ENCODE measurements around the gene GPR31.

GPR31 gene

GRCh38 chr6:167139761-167140160 lies 18.0 kb downstream of the GPR31 start:
- no peak for DNase-seq (ENCODE audit: low read depth in 2 of 2)

- DNase-seq (ENCODE audit: low read depth in 2 of 2), result no peak
Measured at GRCh38 chr6:167137881-167138280, 19.9 kb downstream of the GPR31 start.

DNA sequence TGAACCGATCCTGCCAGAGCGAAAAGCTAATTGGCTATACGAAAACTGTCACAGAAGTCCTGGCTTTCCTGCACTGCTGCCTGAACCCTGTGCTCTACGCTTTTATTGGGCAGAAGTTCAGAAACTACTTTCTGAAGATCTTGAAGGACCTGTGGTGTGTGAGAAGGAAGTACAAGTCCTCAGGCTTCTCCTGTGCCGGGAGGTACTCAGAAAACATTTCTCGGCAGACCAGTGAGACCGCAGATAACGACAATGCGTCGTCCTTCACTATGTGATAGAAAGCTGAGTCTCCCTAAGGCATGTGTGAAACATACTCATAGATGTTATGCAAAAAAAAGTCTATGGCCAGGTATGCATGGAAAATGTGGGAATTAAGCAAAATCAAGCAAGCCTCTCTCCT lies 20.7 kb downstream of the GPR31 start:
- no peak for DNase-seq (ENCODE audit: low read depth in 2 of 2)

DNA sequence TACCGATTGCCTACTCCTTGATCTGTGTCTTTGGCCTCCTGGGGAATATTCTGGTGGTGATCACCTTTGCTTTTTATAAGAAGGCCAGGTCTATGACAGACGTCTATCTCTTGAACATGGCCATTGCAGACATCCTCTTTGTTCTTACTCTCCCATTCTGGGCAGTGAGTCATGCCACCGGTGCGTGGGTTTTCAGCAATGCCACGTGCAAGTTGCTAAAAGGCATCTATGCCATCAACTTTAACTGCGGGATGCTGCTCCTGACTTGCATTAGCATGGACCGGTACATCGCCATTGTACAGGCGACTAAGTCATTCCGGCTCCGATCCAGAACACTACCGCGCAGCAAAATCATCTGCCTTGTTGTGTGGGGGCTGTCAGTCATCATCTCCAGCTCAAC lies 21.4 kb downstream of the GPR31 start:
- no peak for DNase-seq (ENCODE audit: low read depth in 2 of 2)

DNA sequence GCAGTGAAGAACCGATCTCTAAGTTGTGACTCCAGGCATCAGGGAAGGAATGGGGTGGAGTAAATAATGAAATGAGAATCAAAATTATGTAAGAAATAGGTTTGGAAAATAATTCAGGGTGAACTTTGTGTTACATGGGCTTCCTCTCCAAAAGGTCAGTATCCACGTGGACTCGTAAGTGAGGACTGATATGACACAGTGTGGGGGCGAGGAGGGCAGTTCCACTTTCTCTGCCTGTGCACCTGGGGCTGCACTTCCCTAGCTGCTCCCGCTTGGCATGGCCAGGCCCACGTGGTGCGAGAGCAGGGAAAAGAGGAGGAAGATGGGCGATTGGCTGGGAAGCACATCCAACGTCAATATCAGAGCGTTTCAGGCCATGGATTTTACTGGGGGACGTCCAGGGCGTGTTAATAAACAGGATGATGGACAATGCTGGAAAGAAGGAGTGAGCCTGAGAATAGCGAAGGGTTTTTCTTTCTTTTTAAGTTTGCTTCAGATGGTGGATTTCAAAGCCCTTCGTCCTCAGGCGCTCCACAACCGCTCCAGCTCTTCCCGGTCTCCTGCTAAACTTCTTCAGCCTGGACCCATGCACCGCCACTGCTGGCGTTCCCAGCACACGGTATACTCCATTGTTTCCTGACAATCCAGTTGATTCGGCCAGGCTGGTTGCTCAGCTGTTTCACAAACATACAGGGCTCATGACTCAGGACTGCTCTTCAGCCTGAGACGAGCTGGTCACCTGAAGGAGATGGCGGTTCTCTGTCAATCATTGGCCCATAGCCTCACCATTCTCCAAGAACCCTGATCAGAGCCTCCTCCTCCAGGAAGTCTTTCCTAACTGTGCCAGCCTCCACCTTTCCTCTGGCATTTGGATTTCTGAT lies 23.1 kb downstream of the GPR31 start:
- DNase-seq (ENCODE audit: low read depth in 2 of 2), result no peak

DNA sequence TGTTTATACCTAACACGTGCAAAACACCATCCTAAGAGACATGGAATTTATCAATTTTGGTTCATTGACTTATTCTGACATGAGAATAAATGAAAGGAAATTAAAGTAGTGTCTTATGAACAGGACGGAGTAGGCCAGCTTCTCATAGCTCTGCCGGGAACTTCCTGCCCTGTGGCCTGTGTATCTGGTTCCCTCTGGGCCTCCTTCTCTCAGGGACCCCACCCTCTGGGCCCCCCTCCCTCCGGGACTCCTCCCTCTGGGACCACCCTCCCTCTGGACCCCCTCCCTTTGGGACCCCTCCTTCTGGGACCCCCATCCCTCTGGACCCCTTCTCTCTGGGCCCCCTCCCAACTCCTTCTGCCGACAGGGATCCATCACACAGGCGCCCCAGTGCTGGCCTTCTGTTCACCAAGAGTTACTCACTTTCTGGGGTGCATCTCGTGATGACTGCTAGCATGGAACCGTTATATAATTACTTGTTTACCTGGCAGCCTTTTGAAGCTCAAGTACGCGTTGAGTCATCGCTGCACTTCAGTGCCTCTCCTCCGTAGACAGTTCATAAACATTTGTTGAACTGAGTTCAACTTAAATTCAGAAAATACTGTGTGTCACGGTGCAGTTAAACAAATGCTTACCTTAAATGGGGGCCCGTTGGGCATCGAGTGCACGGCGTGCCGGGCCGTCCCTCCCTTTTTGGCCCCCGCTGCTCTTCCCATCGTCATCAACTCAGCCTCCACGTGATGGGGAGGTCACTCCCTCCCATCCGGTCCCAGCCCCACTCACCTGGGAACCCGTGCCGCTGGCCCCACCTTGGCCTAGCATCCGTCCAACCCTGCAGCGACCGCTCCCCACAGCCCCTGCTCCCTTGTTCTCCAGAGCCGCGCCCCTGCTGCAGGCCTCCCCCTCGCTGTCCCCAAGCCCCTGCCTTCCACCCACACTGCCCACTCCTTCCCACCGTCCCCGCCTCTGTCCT lies 26.8 kb downstream of the GPR31 start:
- DNase-seq (ENCODE audit: low read depth in 2 of 2), result no peak

- no peak for DNase-seq (ENCODE audit: low read depth in 2 of 2)
Measured at GRCh38 chr6:167130008-167130677, 27.6 kb downstream of the GPR31 start.

DNA sequence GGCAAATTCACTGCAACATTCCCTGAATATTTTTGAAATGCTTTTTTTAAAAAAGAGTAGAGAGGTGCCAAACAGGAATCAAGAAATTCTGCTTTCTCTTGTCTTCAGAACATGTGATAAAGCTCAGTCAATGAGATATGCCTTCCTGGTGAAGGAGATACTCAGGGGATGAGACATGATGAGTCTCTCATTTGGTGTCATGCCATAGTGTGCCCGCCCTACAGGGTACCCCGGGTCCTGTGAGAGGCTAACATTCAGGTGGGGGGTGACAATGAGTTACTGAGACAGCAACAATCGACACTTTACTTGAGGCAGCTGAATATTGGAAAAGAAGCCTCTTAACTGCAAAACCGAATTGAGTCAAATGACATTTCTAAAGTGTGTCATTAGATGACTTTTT lies 28.2 kb downstream of the GPR31 start:
- DNase-seq (ENCODE audit: low read depth in 2 of 2), result no peak

GRCh38 chr6:167129159-167129558 lies 28.6 kb downstream of the GPR31 start:
- no peak for DNase-seq (ENCODE audit: low read depth in 2 of 2)

DNA sequence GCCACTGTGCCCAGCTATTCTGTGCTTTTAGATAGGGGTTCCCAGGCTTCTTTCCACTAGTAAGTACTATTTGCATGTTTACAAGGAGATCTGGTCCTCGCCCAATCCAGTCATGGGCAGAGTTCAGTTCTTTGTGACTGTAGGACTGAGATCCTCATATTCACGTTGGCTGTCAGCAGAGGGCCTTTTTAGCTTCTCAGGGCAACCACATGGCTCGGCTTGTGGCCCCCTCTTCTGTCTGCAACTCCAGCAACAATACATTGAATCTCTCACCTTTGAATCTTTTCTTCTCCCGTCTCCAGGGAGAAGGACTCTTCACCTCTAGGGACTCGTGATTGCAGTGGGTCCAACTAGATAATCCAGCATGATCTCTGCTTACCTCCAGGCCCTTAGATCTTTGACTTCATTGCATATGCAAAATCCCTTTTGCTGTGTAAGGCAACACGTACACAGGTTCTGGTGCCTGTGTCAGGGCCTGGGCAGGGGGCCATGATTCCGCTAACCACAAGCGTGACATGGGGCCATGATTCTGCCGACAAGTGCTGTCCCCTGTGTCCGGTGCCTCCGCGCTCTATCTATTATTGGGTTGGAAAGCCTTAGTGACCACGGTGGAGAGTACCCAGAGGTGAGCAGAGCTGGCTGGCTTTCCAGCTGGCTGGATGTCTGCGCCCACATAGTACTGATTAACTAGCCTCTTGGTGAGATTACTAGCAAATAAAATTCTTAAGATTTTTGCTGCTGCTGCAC lies 29.8 kb downstream of the GPR31 start:
- no peak for DNase-seq (ENCODE audit: low read depth in 2 of 2)

DNA sequence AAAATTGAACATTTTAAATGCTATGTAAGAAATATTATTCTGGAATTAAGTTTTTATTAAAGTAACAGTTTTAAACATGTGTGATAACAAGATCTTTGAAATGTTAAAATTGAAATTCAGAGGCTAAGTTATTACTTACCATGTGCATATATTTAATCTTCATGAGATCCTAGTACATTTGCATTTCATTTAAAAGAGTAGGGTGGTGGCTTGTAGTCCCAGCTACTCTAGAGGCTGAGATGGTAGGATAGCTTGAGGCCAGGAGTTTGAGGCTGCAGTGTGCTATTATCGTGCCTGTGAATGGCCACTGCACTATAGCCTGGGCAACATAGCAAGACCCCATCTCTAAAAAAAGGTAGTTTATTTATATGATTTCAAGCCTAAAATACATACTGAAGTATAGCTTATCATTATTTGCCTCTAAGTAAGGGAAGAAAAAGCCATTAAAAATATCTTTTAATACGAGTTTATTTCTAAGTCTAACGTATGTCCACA lies 31.9 kb downstream of the GPR31 start:
- no peak for DNase-seq (ENCODE audit: low read depth in 2 of 2)

DNA sequence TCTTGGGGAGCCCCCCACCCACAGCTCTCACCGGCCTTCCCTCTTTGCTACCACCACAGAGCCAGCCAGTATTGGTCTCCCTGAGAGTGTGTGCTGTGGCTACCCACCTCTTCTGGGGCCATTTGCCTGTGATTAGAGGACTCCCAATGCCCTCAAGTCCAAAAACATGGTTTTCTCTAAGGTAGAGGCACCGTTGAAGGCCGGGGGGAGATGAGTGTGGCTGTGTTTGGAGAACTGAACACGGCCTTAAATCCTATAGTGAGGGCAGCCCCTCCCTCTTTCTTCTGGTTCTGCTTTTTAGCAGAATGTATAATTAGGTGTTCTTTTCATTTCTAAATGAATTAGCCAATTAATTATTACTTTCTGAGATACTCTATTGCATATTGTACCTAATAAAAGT lies 32.4 kb downstream of the GPR31 start:
- no peak for DNase-seq (ENCODE audit: low read depth in 2 of 2)

DNA sequence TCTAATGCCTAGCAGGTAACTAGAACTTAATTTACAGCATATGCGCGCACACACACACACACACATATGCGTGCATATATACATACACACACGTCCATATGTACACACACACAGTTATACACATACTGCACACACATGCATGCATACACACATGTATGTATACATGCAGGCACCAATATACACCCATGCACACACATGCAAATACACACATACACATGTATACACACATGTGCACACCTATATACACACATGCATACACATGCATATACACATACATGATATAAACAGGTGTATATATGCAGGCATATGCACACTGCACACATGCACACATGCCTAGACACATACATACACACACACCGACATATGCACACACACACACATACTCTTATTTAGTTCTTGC lies 33.0 kb downstream of the GPR31 start:
- no peak for DNase-seq (ENCODE audit: low read depth in 2 of 2)

DNA sequence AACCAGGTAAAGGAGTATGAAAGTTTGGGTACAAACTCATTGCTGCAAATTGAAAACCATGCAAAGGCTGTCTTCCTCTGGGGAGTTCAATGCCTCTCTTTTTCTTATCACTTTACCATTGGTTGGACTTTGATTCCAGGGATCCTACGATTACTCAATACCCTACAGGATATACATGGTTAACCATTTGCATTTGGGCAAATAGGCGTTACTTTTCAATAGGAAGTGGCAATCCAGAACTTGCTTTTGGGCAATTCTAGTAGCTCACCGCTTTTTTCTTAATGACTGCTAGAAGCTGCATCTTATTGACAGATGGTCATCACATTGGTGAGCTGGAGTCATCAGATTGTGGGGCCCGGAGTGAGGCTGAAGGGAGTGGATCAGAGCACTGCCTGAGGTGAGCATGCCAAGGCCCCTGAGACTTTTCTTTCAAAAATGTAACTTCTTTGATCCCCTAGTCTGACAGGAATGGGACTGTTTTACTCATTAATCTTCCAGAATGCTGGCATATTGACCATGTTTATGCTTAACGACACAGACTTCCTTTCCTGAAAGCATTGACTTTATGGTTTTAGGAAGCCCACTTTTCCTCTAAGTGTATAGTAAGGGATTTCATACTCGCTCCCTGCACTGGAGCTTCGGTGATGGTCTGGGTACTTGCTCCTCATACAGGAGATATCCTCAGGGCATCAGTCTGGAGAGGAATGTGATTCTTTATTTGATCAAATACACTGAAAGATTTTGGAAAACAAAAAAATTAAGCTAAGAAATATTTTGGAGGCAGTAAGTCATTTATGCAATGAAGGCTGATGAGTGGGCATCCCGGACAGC lies 34.7 kb downstream of the GPR31 start, which contains the start of gene CCR6:
TSS of gene CCR6 (plus strand) at position 270 of the 831 bp plus-strand sequence. CDS start 13,039 bp downstream, outside the sequence.
- DNase-seq (ENCODE audit: low read depth in 2 of 2), result no peak

DNA sequence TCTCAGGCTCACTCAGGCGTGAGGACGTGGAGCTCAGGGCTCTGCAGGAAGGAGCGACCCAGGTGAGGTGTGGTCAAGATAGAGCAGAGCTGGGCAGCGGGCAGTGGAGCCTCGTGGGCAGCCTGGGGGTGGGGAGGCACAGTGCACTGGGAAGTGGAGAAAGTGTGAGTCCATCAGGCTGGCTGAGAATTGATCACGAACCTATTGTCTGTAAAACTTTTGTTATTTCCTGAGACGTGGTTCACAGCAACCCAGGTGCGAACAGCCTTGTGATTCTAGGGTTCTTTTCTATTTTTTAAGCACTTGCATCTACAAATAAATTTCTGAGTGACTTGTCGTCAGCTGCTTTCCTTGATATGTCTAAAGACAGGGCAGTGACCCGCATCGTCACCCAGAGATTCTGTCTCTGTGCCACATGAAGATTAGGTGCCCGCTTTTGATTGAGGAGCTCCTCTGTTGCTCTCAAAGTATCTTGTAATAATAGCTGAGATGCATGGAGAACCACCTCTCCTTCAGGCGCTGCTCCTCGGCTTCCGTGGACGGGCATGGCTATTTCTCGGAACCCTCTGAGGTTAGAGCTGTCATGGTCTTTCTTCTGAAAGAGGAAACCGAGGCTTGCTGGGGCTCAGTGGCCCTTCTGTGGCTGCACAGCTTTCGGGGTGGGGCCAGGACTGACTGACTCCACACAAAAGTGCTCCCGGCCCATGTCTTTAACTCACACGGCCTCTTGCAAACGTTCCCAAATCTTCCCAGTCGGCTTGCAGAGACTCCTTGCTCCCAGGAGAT lies 35.5 kb downstream of the GPR31 start:
- DNase-seq (ENCODE audit: low read depth in 2 of 2), result no peak

DNA sequence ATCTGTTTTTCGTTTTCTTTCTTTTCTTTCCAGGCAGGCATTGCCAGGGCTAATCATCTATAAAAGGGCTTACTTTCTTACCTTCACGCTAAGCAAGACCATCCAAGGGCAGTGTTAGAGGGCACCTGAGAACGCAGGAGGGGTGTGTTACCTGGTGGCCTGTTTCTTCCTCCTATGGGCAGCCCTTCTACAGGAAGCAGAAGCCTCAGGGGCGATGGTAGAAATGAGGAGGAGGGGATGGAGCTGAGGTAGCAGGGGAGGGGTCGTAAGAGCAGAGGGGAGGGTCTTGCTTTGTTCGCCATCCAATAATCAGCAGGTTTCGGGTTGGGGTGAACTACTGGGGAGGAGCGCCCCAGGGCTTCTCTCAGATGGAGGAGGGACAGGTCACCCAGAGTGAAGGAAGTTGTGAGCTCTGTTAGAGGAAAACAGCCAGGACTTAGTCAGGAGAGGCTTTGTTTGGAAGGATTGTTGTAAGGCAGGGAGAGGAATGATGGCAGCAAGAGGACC lies 36.4 kb downstream of the GPR31 start:
- no peak for DNase-seq (ENCODE audit: low read depth in 2 of 2)

DNA sequence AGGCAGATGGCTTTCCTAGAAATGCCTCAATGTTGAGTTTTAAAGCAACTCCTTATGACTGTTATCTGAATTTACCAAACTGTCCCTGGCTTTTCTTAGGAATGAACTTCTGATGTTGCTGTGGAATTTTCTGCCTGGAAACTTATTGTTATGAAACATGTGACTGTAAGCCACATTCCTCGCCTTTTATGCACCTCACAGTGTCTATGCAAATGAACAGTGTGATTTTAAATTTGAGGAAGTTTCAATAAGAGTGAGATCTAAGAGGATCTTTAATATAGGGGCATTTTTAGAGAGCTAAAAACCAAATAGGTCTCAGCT lies 37.2 kb downstream of the GPR31 start:
- no peak for DNase-seq (ENCODE audit: low read depth in 2 of 2)

DNA sequence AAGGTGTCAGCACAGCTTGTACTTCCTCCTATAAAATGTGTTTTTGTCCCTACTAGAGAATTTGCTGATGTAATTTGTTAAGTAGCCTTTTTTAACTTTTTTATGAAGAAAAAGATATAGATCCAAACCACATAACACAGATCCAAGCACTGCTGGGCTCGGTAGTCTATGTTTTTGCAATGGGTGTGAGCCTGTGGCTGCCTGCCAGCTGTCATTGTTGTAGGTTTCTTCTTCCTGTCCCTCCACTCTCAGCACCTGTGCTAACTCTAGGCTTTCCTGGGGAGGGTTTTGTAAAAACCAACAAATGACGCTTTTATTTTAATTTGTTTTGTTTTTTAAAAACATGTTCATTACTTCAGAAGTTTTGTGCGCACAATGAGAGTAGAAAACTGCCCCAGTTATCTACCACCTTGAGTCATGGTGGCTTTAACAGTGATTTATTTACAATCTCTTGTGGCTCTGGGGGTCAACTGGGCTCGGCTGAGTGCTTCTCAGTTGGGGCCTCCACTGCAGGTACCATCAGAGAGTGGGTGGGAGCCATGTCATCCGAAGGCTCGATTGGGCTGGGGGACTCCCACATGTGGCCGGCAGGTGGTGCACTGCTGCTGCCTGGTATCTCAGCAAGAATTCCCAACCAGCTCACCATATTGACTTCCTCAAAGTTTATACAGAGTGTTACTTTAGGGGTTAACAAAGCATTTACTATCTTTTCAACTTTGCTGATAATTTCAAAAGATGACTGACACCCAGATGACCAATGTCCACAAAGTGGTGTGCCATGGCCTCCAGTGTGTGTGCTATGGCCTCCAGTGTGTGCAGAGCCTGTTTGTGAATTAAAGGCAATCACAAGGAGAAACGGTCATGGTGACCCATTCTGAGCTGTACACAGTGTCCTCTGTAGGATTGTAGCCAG lies 37.9 kb downstream of the GPR31 start:
- no peak for DNase-seq (ENCODE audit: low read depth in 2 of 2)

Data from stimulated activated CD8-positive, alpha-beta memory T cell treated with anti-CD3 and anti-CD28 coated beads, Interleukin-2, amount 100 ng/mL, for 1 hour (primary cell).